Measurements from ENCODE around the gene REL.

The REL gene

DNA sequence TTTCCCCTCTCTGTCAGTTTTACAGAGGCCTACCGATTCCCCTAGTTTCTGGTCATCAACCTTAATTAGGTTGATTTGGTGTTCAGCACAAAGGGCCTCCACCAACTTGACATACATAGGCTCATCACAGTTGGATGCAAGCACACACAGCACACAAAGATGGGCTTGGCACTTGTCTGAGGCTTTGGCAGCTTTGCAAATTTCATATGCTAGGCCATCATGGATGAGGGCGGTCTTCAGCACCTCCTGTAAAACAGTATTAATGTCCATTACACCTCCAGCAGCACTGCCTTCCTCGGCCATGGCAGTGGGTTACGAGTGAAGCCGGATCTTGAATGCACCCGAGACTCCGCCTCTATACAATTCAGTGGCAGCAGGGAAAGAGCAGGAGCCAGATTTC lies 56.9 kb downstream of the REL start:
- no peak for ATAC-seq
- TF ChIP-seq ZNF70 (CRISPR knock-in tag; IDR thresholded peaks at IDR 0.05) (no peak), ZFP30 (CRISPR knock-in tag; IDR thresholded peaks at IDR 0.05) (no peak), BACH2 (CRISPR knock-in tag; IDR thresholded peaks at IDR 0.05; ENCODE audit: borderline replicate concordance) (no peak), PPARA (CRISPR knock-in tag; IDR thresholded peaks at IDR 0.05; ENCODE audit: borderline replicate concordance) (no peak), OSR1 (CRISPR knock-in tag; IDR thresholded peaks at IDR 0.05) (no peak), ZC3H10 (CRISPR knock-in tag; IDR thresholded peaks at IDR 0.05) (no peak), ZNF565 (CRISPR knock-in tag; conservative IDR thresholded peaks at IDR 0.05; ENCODE audit: low read depth) (no peak)
- TF ChIP-seq, protein P1, sequence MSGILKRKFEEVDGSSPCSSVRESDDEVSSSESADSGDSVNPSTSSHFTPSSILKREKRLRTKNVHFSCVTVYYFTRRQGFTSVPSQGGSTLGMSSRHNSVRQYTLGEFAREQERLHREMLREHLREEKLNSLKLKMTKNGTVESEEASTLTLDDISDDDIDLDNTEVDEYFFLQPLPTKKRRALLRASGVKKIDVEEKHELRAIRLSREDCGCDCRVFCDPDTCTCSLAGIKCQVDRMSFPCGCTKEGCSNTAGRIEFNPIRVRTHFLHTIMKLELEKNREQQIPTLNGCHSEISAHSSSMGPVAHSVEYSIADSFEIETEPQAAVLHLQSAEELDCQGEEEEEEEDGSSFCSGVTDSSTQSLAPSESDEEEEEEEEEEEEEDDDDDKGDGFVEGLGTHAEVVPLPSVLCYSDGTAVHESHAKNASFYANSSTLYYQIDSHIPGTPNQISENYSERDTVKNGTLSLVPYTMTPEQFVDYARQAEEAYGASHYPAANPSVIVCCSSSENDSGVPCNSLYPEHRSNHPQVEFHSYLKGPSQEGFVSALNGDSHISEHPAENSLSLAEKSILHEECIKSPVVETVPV (CRISPR knock-in tag; IDR thresholded peaks at IDR 0.05): no peak

DNA sequence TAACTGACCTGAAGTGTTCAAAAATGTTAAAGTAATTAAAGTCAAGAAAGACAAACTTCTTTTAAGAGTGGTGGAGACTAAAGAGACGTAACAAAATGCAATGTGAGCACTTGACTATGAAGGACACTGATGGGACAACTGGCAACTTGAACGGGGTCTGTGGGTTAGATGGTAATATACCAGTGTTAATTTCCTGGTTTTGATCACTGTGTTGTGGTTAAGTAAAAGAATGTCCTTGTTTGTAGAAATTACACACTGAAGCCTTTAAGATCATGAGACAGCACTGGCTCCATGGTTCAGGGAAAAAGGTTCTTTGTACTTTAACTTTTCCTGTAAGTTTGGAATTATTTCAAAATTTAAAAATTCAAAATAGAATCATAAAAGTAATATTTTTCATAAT lies 58.2 kb downstream of the REL start:
- TF ChIP-seq, protein P2, sequence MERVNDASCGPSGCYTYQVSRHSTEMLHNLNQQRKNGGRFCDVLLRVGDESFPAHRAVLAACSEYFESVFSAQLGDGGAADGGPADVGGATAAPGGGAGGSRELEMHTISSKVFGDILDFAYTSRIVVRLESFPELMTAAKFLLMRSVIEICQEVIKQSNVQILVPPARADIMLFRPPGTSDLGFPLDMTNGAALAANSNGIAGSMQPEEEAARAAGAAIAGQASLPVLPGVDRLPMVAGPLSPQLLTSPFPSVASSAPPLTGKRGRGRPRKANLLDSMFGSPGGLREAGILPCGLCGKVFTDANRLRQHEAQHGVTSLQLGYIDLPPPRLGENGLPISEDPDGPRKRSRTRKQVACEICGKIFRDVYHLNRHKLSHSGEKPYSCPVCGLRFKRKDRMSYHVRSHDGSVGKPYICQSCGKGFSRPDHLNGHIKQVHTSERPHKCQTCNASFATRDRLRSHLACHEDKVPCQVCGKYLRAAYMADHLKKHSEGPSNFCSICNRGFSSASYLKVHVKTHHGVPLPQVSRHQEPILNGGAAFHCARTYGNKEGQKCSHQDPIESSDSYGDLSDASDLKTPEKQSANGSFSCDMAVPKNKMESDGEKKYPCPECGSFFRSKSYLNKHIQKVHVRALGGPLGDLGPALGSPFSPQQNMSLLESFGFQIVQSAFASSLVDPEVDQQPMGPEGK (CRISPR knock-in tag; IDR thresholded peaks at IDR 0.05; ENCODE audit: borderline replicate concordance): no peak
- no peak for TF ChIP-seq PPARA (CRISPR knock-in tag; IDR thresholded peaks at IDR 0.05; ENCODE audit: borderline replicate concordance)
- TF ChIP-seq GLIS3 (CRISPR knock-in tag; IDR thresholded peaks at IDR 0.05): no peak
- TF ChIP-seq ISL1 (CRISPR knock-in tag; IDR thresholded peaks at IDR 0.05): no peak
- TF ChIP-seq ZNF8 (CRISPR knock-in tag; IDR thresholded peaks at IDR 0.05): no peak
- no peak for TF ChIP-seq ESRRG (CRISPR knock-in tag; IDR thresholded peaks at IDR 0.05)
- no peak for TF ChIP-seq ZFP3 (CRISPR knock-in tag; IDR thresholded peaks at IDR 0.05)
- no peak for TF ChIP-seq CSDC2 (CRISPR knock-in tag; IDR thresholded peaks at IDR 0.05)
- no peak for TF ChIP-seq ZFP30 (CRISPR knock-in tag; IDR thresholded peaks at IDR 0.05)
- TF ChIP-seq, protein P1 (CRISPR knock-in tag; IDR thresholded peaks at IDR 0.05): no peak
- ATAC-seq: no peak

DNA sequence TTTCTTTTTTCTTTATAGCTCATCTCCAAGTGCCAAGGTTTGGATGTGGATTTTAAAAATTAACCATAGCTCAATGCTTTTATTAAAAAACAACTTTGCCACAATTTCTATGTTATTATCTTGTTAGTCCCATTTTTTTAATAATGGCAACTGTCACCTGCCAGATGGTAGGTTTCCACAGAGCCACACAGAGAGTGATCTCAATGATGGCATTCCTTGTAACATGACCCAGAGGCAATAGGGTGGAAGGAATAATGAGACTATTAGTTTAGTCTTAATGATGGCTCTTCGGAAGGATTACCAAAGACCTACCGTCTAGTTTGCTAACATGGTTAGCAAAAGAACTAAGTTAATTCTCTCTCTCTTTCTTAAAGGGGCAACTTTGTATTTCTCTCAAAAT lies 64.0 kb downstream of the REL start:
- TF ChIP-seq CSDC2 (CRISPR knock-in tag; IDR thresholded peaks at IDR 0.05) (no peak), RARB (CRISPR knock-in tag; IDR thresholded peaks at IDR 0.05) (no peak), ZC3H10 (CRISPR knock-in tag; IDR thresholded peaks at IDR 0.05) (no peak), BACH2 (CRISPR knock-in tag; IDR thresholded peaks at IDR 0.05; ENCODE audit: borderline replicate concordance) (no peak), ARNTL (CRISPR knock-in tag; IDR thresholded peaks at IDR 0.05; ENCODE audit: borderline replicate concordance, low read depth) (no peak), ZNF70 (CRISPR knock-in tag; IDR thresholded peaks at IDR 0.05) (no peak), TOX (CRISPR knock-in tag; IDR thresholded peaks at IDR 0.05; ENCODE audit: borderline replicate concordance) (no peak), SNAI2 (CRISPR knock-in tag; IDR thresholded peaks at IDR 0.05) (no peak)
- TF ChIP-seq, protein P1 (CRISPR knock-in tag; IDR thresholded peaks at IDR 0.05): no peak
- TF ChIP-seq, protein P3, sequence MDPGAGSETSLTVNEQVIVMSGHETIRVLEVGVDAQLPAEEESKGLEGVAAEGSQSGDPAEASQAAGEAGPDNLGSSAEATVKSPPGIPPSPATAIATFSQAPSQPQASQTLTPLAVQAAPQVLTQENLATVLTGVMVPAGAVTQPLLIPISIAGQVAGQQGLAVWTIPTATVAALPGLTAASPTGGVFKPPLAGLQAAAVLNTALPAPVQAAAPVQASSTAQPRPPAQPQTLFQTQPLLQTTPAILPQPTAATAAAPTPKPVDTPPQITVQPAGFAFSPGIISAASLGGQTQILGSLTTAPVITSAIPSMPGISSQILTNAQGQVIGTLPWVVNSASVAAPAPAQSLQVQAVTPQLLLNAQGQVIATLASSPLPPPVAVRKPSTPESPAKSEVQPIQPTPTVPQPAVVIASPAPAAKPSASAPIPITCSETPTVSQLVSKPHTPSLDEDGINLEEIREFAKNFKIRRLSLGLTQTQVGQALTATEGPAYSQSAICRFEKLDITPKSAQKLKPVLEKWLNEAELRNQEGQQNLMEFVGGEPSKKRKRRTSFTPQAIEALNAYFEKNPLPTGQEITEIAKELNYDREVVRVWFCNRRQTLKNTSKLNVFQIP (CRISPR knock-in tag; IDR thresholded peaks at IDR 0.05; ENCODE audit: borderline replicate concordance, low read depth): no peak
- TF ChIP-seq, protein P2 (CRISPR knock-in tag; IDR thresholded peaks at IDR 0.05; ENCODE audit: borderline replicate concordance): no peak
- TF ChIP-seq, protein P4, sequence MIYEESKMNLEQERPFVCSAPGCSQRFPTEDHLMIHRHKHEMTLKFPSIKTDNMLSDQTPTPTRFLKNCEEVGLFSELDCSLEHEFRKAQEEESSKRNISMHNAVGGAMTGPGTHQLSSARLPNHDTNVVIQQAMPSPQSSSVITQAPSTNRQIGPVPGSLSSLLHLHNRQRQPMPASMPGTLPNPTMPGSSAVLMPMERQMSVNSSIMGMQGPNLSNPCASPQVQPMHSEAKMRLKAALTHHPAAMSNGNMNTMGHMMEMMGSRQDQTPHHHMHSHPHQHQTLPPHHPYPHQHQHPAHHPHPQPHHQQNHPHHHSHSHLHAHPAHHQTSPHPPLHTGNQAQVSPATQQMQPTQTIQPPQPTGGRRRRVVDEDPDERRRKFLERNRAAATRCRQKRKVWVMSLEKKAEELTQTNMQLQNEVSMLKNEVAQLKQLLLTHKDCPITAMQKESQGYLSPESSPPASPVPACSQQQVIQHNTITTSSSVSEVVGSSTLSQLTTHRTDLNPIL (CRISPR knock-in tag; IDR thresholded peaks at IDR 0.05; ENCODE audit: low read depth): no peak
- ATAC-seq: no peak

Data from SK-N-SH treated with all-trans-retinoic acid at 6 μM for 48 hours (cell line).